D721Med (cell line): Measurements from ENCODE around the gene CTDP1.

Experiments
- DNase-seq: peaks from one replicate; pipeline ENCODE4 v3.0.0; 2011; ENCODE audit warnings: low spot score; ENCODE audit not compliant: insufficient read length
- FAIRE-seq: peaks from 2 replicates; lab custom pipeline; 2011; peaks lifted over from hg19 to GRCh38; lab: Jason Lieb, UNC
- CTCF ChIP-seq: IDR thresholded peaks from 2 replicates; pipeline ENCODE4 v1.5.1; 2012; ENCODE audit warnings: mild to moderate bottlenecking, control low read depth; ENCODE audit not compliant: insufficient read depth; ENCODE audit errors: missing control alignments

Gene CTDP1

GRCh38 chr18:79753391-79753851 lies 73.8 kb downstream of the CTDP1 start:
- no peak for DNase-seq
- TF ChIP-seq CTCF, result no peak
- FAIRE-seq, result no peak

- TF ChIP-seq CTCF, result no peak
- DNase-seq (no peak), FAIRE-seq (no peak)
Measured at GRCh38 chr18:79754022-79754761, 74.6 kb downstream of the CTDP1 start.

GRCh38 chr18:79754831-79755351 lies 75.3 kb downstream of the CTDP1 start:
- no peak for DNase-seq
- no peak for FAIRE-seq

GRCh38 chr18:79755496-79756142 lies 76.0 kb downstream of the CTDP1 start:
- FAIRE-seq (no peak), DNase-seq (no peak)
- no peak for TF ChIP-seq CTCF

More at GRCh38 chr18:79754831-79755351, 75.3 kb downstream of the CTDP1 start:
- no peak for TF ChIP-seq CTCF

- DNase-seq, result no peak
- no peak for FAIRE-seq
- no peak for TF ChIP-seq CTCF
Measured at GRCh38 chr18:79756143-79756500, 76.5 kb downstream of the CTDP1 start.

- TF ChIP-seq CTCF, result no peak
- peak; percentile 89 for FAIRE-seq
Measured at GRCh38 chr18:79756826-79757225, 77.2 kb downstream of the CTDP1 start.

More at GRCh38 chr18:79756826-79757225, 77.2 kb downstream of the CTDP1 start:
- DNase-seq, result no peak
